ENCODE measurements around the gene LAGE3. TPM values are rescaled to one million over a fixed set of nuclear protein-coding genes. Genes with fewer than 3 reads are reported as not detected.

LAGE3 gene
- total RNA-seq, 1 donor from 2014 or later = 15.6 TPM

- H3K4me1 Mint-ChIP-seq (ENCODE audit: unreplicated experiment) = peaks cover 7% of the 10 kb centered on the region
- no peaks in the 10 kb centered on the region for H3K9me3 Mint-ChIP-seq (ENCODE audit: unreplicated experiment)
- H3K4me3 Mint-ChIP-seq (ENCODE audit: unreplicated experiment) = no peak overlapping the region
Observed at GRCh38 chrX:154495472-154495922, 16.4 kb upstream of the LAGE3 start.

DNA sequence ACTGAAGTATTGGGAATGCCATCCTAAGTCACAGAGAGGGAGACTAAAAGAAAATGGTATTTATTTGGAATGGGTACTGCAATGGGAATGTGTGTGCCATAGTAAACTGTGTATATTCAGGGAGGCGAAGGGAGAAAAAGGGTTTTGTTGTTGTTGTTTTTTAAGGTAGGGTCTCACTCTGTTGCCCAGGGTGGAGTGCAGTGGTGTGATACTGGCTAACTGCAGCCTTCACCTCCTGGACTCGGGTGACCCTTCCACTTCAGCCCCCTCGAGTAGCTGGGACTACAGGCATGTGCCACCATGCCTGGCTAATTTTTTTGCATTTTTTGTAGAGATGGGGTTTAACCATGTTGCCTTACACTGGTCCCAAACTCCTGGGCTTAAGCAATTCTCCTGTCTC lies 15.6 kb upstream of the LAGE3 start:
- H3K27ac Mint-ChIP-seq (ENCODE audit: unreplicated experiment) = no peak overlapping the region
- peaks cover 9% of the 10 kb centered on the region for H3K4me1 Mint-ChIP-seq (ENCODE audit: unreplicated experiment)
- no peaks in the 10 kb centered on the region for H3K27me3 Mint-ChIP-seq (ENCODE audit: unreplicated experiment)
- DNase-seq (ENCODE audit: extremely low spot score, unreplicated experiment) = no peak
- H3K4me3 Mint-ChIP-seq (ENCODE audit: unreplicated experiment) = no peak overlapping the region
- H3K9me3 Mint-ChIP-seq (ENCODE audit: unreplicated experiment) = no peaks in the 10 kb centered on the region
- TF ChIP-seq CTCF (IDR thresholded peaks at IDR 0.05) = no peak
- H3K36me3 Mint-ChIP-seq (ENCODE audit: unreplicated experiment) = no peaks in the 10 kb centered on the region

More at GRCh38 chrX:154495472-154495922, 16.4 kb upstream of the LAGE3 start:
- H3K36me3 Mint-ChIP-seq (ENCODE audit: unreplicated experiment) = no peaks in the 10 kb centered on the region
- DNase-seq (ENCODE audit: extremely low spot score, unreplicated experiment) = no peak
- no peak for TF ChIP-seq CTCF (IDR thresholded peaks at IDR 0.05)
- no peak overlapping the region for H3K27ac Mint-ChIP-seq (ENCODE audit: unreplicated experiment)
- no peaks in the 10 kb centered on the region for H3K27me3 Mint-ChIP-seq (ENCODE audit: unreplicated experiment)

DNA sequence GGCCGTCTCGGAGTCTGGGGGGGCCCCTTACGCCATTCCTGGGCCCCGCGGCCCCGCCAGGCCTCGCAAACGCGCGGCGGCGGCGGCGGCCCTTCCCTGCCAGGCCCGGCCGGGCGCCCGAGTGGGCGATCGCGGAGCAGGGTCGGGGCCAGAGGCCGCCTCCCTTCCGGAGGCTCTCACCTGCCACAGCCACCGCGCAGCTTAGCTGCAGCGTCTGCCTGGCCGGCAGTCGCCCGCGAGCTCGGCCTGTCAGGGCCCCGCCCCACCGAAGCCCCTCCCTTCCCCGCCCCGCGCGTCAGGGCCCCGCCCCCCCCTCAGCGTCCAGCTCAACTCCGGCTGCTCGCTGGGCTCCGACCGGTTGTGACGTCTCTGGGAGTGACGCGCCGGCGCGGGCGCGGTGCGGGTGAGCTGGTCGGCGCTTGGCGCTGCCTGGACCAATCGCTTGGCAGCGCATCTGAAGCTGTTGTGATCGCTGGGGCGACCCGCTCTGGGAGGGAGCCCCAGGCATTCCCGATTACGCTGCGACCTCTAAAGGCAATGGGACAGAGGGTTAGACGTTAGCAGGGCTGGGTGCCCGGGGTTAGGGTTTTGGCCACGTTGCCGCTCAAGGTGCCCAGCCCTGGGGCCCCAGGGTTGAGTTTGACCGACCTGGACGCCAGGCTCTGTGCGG lies 11.5 kb upstream of the LAGE3 start, which contains the start of gene SLC10A3:
Gene SLC10A3, minus strand, starts transcription at position 216 of the 670 bp plus-strand sequence. CDS start 1,689 bp downstream, outside the sequence.
- no peaks in the 10 kb centered on the region for H3K9me3 Mint-ChIP-seq (ENCODE audit: unreplicated experiment)
- TF ChIP-seq CTCF (IDR thresholded peaks at IDR 0.05) = no peak
- H3K36me3 Mint-ChIP-seq (ENCODE audit: unreplicated experiment) = no peaks in the 10 kb centered on the region
- DNase-seq (ENCODE audit: extremely low spot score, unreplicated experiment) = peak; percentile 97
- peak within 1 kb of the TSS; percentile 86 for H3K4me3 Mint-ChIP-seq (ENCODE audit: unreplicated experiment)
- H3K27ac Mint-ChIP-seq (ENCODE audit: unreplicated experiment) = peak within 1 kb of the TSS; percentile 93
- peaks cover 17% of the 10 kb centered on the region for H3K4me1 Mint-ChIP-seq (ENCODE audit: unreplicated experiment)
- no peaks in the 10 kb centered on the region for H3K27me3 Mint-ChIP-seq (ENCODE audit: unreplicated experiment)

- no peak for DNase-seq (ENCODE audit: extremely low spot score, unreplicated experiment)
- Mint-ChIP-seq H3K36me3 (ENCODE audit: unreplicated experiment) (no peaks in the 10 kb centered on the region), H3K27ac (ENCODE audit: unreplicated experiment) (peak overlapping the region; percentile 63), H3K9me3 (ENCODE audit: unreplicated experiment) (no peaks in the 10 kb centered on the region), H3K4me3 (ENCODE audit: unreplicated experiment) (peak overlapping the region; percentile 78), H3K4me1 (ENCODE audit: unreplicated experiment) (peaks cover 17% of the 10 kb centered on the region), H3K27me3 (ENCODE audit: unreplicated experiment) (no peaks in the 10 kb centered on the region)
- no peak for TF ChIP-seq CTCF (IDR thresholded peaks at IDR 0.05)
Observed at GRCh38 chrX:154490021-154490413, 10.9 kb upstream of the LAGE3 start.

DNA sequence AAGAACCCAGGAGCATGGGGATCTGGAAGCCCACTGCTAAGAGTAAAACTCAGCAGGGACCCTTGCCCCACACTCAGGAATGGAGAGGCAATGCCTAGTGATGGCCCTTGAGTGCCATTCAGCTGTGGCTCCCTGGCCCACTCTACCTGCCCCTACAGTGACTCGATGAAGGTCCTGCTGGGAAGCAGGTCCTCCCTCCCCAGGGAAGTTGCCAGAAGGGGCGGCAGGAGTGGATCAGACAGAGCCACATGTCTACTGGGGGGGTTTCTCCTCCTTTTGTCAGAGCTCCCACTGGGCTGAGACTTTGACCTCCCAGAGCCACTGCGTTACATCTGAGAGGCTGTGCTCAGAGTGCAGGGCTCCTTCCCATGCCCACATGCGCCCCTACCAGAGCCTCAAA lies 10.1 kb upstream of the LAGE3 start:
- H3K27me3 Mint-ChIP-seq (ENCODE audit: unreplicated experiment) = no peaks in the 10 kb centered on the region
- H3K9me3 Mint-ChIP-seq (ENCODE audit: unreplicated experiment) = no peaks in the 10 kb centered on the region
- no peak for TF ChIP-seq CTCF (IDR thresholded peaks at IDR 0.05)
- DNase-seq (ENCODE audit: extremely low spot score, unreplicated experiment) = no peak
- no peak overlapping the region for H3K27ac Mint-ChIP-seq (ENCODE audit: unreplicated experiment)
- peaks cover 17% of the 10 kb centered on the region for H3K4me1 Mint-ChIP-seq (ENCODE audit: unreplicated experiment)
- H3K36me3 Mint-ChIP-seq (ENCODE audit: unreplicated experiment) = no peaks in the 10 kb centered on the region
- H3K4me3 Mint-ChIP-seq (ENCODE audit: unreplicated experiment) = peak overlapping the region; percentile 78
